ENCODE data around the gene ZNRD2.

ZNRD2 gene

DNA sequence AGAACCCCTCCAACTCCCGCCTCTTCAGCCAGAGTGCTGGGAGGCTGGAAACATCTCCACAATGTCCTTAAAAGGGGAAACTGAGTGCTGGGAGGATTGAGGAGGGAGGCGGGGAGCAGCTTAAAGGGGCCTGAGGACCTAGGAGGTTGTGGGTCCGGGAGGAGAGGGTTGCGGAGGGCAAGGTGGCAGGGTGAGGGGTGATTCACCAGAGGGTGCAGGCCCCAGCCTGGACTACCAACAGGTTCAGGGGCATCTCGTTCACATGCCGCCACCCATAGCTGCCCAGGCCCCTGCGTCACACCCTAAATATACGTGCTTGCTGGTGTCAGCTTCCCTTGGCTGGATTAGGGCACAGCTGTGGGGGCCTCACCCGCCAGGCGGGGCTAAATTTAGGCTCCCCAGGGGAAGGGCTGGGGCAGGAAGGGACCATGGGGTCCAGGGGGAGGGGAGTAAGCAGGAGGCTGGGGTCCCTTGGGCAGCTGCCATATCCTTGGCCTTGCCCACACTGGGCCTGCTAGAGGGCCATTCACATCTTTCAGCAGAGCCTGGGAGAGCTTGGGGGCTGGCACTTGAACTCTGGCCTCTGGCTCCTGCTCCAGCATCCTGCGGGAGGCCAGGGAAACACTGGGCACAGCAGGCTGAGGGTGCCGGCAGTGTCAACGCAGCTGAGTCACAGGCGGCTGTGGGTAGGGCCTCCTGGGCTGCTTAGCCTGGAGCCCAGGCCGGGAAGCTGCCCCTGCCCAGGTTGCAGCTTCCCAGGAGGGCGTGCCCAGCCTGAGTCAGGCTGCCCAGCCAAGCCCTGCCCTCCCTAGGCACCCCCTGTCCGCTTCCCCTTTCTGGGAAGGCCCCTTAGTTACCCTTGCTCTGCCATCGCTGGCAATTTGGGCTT lies 6.8 kb downstream of the ZNRD2 start:
- H3K4me3 ChIP-seq (ENCODE audit: low read depth, low read length): peak overlapping the region; percentile 81
- TF ChIP-seq, protein P1, sequence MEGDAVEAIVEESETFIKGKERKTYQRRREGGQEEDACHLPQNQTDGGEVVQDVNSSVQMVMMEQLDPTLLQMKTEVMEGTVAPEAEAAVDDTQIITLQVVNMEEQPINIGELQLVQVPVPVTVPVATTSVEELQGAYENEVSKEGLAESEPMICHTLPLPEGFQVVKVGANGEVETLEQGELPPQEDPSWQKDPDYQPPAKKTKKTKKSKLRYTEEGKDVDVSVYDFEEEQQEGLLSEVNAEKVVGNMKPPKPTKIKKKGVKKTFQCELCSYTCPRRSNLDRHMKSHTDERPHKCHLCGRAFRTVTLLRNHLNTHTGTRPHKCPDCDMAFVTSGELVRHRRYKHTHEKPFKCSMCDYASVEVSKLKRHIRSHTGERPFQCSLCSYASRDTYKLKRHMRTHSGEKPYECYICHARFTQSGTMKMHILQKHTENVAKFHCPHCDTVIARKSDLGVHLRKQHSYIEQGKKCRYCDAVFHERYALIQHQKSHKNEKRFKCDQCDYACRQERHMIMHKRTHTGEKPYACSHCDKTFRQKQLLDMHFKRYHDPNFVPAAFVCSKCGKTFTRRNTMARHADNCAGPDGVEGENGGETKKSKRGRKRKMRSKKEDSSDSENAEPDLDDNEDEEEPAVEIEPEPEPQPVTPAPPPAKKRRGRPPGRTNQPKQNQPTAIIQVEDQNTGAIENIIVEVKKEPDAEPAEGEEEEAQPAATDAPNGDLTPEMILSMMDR (IDR thresholded peaks at IDR 0.05; ENCODE audit: borderline replicate concordance, insufficient read depth, low read depth, low read length): no peak

DNA sequence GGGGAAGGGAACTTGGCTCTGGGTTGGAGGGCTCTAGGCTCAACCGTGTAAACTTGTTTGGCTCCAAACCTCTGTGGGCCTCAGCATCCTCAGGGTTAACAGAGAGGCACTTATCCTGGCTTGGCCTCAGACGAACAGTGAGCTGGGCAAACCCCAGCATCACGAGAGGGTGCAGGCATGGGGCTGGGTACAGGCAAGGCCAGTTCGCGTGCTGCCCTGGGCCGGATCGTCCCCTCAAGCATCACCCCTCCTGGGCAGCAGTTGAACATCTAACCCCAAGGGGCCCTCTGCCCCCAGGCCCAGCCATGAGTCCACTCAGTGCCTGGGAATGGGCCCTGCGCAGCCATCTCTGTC lies 7.5 kb downstream of the ZNRD2 start:
- TF ChIP-seq, protein P1 (IDR thresholded peaks at IDR 0.05; ENCODE audit: borderline replicate concordance, insufficient read depth, low read depth, low read length): no peak
- H3K4me3 ChIP-seq (ENCODE audit: low read depth, low read length): peak overlapping the region; percentile 81

DNA sequence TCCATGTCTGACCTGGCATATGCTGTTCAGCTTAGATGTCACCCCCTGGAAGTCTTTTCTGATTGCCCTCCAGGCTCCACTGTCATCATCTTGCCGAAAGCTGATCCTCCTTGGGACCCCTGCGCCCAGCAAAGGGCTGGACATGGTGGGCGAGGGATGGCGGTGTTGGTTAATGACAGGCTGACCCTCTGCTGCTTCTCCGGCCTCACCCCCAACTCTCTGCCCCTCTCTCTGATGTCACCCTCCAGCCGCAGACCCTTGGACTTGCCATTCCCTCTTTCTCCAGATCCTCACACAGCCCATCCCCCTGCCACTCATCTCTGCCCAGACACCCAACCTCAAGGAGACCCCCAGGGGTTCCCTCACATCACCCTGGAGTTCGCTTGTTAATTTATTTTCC lies 7.9 kb downstream of the ZNRD2 start:
- H3K4me3 ChIP-seq (ENCODE audit: low read depth, low read length): peak overlapping the region; percentile 81
- TF ChIP-seq, protein P1 (IDR thresholded peaks at IDR 0.05; ENCODE audit: borderline replicate concordance, insufficient read depth, low read depth, low read length): no peak

DNA sequence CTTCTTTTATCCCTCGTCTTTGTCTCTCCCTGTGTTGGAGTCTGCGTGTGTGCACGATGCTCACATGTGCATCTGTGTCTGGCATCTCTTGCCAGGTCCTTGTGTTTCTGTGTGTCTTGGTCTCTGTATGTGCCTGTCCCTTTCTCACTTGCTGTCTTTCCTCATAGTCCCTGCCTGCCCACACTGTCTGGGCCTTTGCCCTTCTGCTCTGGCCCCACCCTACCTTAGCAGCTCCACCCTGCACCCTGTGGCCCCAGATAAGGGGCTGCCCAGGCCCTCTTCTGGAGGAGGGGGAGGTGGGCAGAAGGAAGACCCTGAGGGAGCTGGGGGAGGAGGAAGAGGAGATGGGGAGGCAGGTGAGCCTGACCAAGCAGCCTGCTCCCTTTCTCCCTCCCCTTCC lies 8.4 kb downstream of the ZNRD2 start:
- no peak overlapping the region for H3K4me3 ChIP-seq (ENCODE audit: low read depth, low read length)
- TF ChIP-seq, protein P1 (IDR thresholded peaks at IDR 0.05; ENCODE audit: borderline replicate concordance, insufficient read depth, low read depth, low read length): no peak

DNA sequence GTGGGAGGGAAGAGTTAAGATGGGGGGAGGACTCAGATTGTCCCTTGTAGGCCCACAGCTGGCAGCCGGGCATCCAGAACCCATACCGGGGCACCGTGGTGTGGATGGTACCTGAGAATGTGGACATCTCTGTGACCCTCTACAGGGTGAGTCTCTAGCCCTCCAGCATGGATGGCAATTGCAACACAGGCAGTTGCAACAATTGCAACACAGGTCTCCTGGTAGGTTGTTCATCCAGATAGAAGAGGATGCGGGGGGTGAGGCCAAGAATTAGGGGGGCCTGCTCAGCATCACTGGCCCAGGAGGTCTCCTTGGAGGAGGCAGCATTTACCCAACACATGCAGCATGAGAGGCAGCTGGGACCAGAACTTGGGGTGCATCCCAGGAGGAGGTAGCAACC lies 9.0 kb downstream of the ZNRD2 start:
- TF ChIP-seq, protein P1 (IDR thresholded peaks at IDR 0.05; ENCODE audit: borderline replicate concordance, insufficient read depth, low read depth, low read length): no peak
- H3K4me3 ChIP-seq (ENCODE audit: low read depth, low read length): no peak overlapping the region

DNA sequence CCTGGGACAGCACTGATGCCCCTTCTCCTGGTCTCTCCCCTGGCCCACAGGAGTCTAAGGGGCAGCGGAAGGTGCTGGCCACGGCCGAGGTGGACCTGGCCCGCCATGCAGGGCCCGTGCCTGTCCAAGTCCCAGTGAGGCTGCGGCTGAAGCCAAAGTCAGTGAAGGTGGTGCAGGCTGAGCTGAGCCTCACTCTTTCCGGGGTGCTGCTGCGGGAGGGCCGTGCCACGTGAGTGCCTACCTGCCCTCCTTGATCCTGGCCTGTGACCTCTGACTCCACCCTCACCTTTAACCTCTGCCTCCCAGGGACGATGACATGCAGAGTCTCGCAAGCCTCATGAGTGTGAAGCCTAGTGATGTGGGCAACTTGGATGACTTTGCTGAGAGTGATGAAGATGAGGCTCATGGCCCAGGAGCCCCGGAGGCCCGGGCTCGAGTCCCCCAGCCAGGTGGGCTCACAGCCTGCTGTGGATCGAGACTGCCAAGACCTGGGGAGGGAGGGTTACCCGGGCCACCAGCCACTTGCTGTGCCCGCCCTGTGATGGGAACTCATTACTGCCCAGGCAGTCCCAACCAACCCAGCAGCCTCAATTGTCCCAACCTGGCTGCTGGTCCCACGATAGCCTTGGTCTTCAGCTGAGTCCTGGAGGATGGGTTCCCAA lies 9.9 kb downstream of the ZNRD2 start:
- no peak overlapping the region for H3K4me3 ChIP-seq (ENCODE audit: low read depth, low read length)
- TF ChIP-seq, protein P1 (IDR thresholded peaks at IDR 0.05; ENCODE audit: borderline replicate concordance, insufficient read depth, low read depth, low read length): no peak

DNA sequence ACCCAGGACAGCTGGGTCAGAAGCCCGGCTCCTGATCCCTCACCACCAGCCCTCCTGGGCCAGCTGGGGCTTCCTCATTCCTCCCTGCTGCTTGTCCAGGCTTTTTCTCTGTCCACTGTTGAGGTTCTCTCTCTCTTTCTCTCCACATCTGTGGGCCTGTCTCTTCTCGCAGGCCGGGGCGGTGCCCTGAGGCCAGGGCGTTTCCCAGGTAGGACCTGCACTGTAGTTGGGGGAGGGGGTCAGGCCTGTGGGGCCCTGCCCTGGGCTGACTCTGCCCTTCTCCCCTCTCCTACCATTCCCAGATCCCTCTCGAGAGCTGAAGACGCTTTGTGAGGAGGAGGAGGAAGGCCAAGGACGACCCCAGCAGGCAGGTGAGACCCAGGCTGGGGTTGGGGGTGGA lies 10.5 kb downstream of the ZNRD2 start:
- TF ChIP-seq, protein P1 (IDR thresholded peaks at IDR 0.05; ENCODE audit: borderline replicate concordance, insufficient read depth, low read depth, low read length): no peak
- no peak overlapping the region for H3K4me3 ChIP-seq (ENCODE audit: low read depth, low read length)
